Islet precursor cell (in vitro differentiated cells): ENCODE measurements around the gene TMEM208.
A peak's percentile ranks its signal among the peaks of the same experiment; 100 is the strongest.

ENCODE experiments used
- DNase-seq: peaks from one replicate; pipeline ENCODE4 v3.0.0-alpha.2; 2018

TMEM208 gene

GRCh38 chr16:67210069-67210937 lies 16.6 kb upstream of the TMEM208 start:
- DNase-seq = no peak

- DNase-seq = no peak
Measured at GRCh38 chr16:67211674-67212073, 15.3 kb upstream of the TMEM208 start.

GRCh38 chr16:67212766-67213165 lies 14.2 kb upstream of the TMEM208 start:
- peak; percentile 94 for DNase-seq

GRCh38 chr16:67213197-67214019 lies 13.5 kb upstream of the TMEM208 start:
- no peak for DNase-seq

GRCh38 chr16:67215706-67216105 lies 11.2 kb upstream of the TMEM208 start:
- DNase-seq = no peak

- DNase-seq = no peak
Measured at GRCh38 chr16:67216612-67217490, 10.1 kb upstream of the TMEM208 start.

GRCh38 chr16:67223992-67224391 lies 2.9 kb upstream of the TMEM208 start:
- no peak for DNase-seq

GRCh38 chr16:67226295-67226803 lies 581 bp upstream of the TMEM208 start:
- no peak for DNase-seq

- no peak for DNase-seq
Measured at GRCh38 chr16:67227567-67227921, 614 bp downstream of the TMEM208 start.

- no peak for DNase-seq
Measured at GRCh38 chr16:67228034-67228785, 1.3 kb downstream of the TMEM208 start.

- no peak for DNase-seq
Measured at GRCh38 chr16:67228905-67229304, 2.0 kb downstream of the TMEM208 start.

GRCh38 chr16:67229906-67230808 lies 3.2 kb downstream of the TMEM208 start:
- DNase-seq = peak; percentile 43

- no peak for DNase-seq
Measured at GRCh38 chr16:67230809-67231660, 4.1 kb downstream of the TMEM208 start.

GRCh38 chr16:67233596-67233995 lies 6.7 kb downstream of the TMEM208 start:
- DNase-seq = no peak

- no peak for DNase-seq
Measured at GRCh38 chr16:67234180-67234597, 7.3 kb downstream of the TMEM208 start.

- DNase-seq = no peak
Measured at GRCh38 chr16:67235816-67236562, 9.1 kb downstream of the TMEM208 start.

- DNase-seq = peak; percentile 92
Measured at GRCh38 chr16:67236563-67237395, 9.8 kb downstream of the TMEM208 start.
